GM12878 (cell line): ENCODE data around the gene NBEA.

Experiments
- BMI1 ChIP-seq: fragments of 450-650 bp; IDR thresholded peaks from 2 replicates; pipeline ENCODE4 v1.6.1; 2016; ENCODE audit warnings: mild to moderate bottlenecking, moderate library complexity, borderline replicate concordance
- CHD4 ChIP-seq: fragments of 200-600 bp; sonication (generic); IDR thresholded peaks from 2 replicates; pipeline ENCODE4 v1.6.1; 2016; ENCODE audit warnings: mild to moderate bottlenecking
- EED ChIP-seq: sonication (generic); IDR thresholded peaks from 2 replicates; pipeline ENCODE4 v1.6.1; 2016; ENCODE audit warnings: antibody characterized with exemption, low read depth
- JUNB ChIP-seq: IDR thresholded peaks from 2 replicates; pipeline ENCODE4 v1.6.1; 2016; ENCODE audit warnings: antibody characterized with exemption, mild to moderate bottlenecking
- NR2C1 ChIP-seq: fragments of 450-650 bp; IDR thresholded peaks from 2 replicates; pipeline ENCODE4 v1.6.1; 2017; ENCODE audit warnings: antibody characterized with exemption, mild to moderate bottlenecking, moderate library complexity
- POLR2A ChIP-seq: IDR thresholded peaks from 2 replicates; pipeline ENCODE4 v1.6.1; 2011; ENCODE audit warnings: low read depth, mild to moderate bottlenecking, low read length
- POLR2AphosphoS5 ChIP-seq: IDR thresholded peaks from 2 replicates; pipeline ENCODE4 v1.6.1; 2011; ENCODE audit warnings: mild to moderate bottlenecking, low read length, inconsistent platforms
- ZSCAN29 ChIP-seq: fragments of 450-650 bp; IDR thresholded peaks from 2 replicates; pipeline ENCODE4 v1.6.1; 2017; ENCODE audit warnings: mild to moderate bottlenecking, moderate library complexity
- TF ChIP-seq, protein P1 (sequence below): fragments of 450-650 bp; IDR thresholded peaks from 2 replicates; pipeline ENCODE4 v1.6.1; 2016; ENCODE audit warnings: mild to moderate bottlenecking
- TF ChIP-seq, protein P2 (sequence below): IDR thresholded peaks from 2 replicates; pipeline ENCODE4 v1.6.1; 2011; ENCODE audit warnings: borderline replicate concordance, low read depth, mild to moderate bottlenecking, moderate library complexity, mixed read lengths, low read length; ENCODE audit not compliant: insufficient read depth; ENCODE audit errors: extremely low read length
- TF ChIP-seq, protein P3 (sequence below), 3 experiments: IDR thresholded peaks in 2 of 3; conservative IDR thresholded peaks in 1 of 3; 2 replicates each; pipeline ENCODE4 v1.5.1; 2011; ENCODE audit warnings: low read depth in 3 of 3, low read length in 3 of 3, mild to moderate bottlenecking in 3 of 3, control low read depth in 2 of 3, moderate library complexity in 2 of 3, inconsistent platforms in 1 of 3, mixed read lengths in 1 of 3; ENCODE audit not compliant: control insufficient read depth in 2 of 3, insufficient read depth in 1 of 3; ENCODE audit errors: extremely low read depth in 1 of 3
- TF ChIP-seq, protein P4 (sequence below): IDR thresholded peaks from 2 replicates; pipeline ENCODE4 v1.6.1; 2012; ENCODE audit warnings: low read depth, low read length, improper control_type of control experiment
- TF ChIP-seq, protein P5 (sequence below): IDR thresholded peaks from 2 replicates; pipeline ENCODE4 v1.6.1; 2012; ENCODE audit warnings: low read depth, low read length, improper control_type of control experiment

DNA sequence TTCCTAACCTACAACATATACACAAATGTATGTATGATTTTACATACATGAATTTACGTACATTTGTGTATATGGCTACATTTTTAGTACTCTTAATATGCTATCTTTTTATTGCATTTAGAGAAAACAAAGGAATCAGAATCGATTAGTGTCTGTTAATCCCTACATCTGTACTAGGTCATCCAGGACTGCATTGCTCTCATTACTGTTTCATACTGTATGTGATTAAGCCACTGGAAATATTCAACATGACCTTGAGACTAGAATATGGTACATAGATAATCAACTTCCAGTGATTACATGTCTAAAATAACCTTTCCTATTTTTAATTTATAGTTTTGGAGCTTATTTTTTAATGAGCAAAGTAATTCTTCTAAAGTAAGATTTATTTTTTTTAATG, 539.7 kb downstream of the NBEA start:
- TF ChIP-seq, protein P1, sequence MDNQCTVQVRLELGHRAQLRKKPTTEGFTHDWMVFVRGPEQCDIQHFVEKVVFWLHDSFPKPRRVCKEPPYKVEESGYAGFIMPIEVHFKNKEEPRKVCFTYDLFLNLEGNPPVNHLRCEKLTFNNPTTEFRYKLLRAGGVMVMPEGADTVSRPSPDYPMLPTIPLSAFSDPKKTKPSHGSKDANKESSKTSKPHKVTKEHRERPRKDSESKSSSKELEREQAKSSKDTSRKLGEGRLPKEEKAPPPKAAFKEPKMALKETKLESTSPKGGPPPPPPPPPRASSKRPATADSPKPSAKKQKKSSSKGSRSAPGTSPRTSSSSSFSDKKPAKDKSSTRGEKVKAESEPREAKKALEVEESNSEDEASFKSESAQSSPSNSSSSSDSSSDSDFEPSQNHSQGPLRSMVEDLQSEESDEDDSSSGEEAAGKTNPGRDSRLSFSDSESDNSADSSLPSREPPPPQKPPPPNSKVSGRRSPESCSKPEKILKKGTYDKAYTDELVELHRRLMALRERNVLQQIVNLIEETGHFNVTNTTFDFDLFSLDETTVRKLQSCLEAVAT, result no peak
- no peak for TF ChIP-seq EED
- TF ChIP-seq, protein P2, sequence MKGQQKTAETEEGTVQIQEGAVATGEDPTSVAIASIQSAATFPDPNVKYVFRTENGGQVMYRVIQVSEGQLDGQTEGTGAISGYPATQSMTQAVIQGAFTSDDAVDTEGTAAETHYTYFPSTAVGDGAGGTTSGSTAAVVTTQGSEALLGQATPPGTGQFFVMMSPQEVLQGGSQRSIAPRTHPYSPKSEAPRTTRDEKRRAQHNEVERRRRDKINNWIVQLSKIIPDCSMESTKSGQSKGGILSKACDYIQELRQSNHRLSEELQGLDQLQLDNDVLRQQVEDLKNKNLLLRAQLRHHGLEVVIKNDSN, result no peak
- no peak for TF ChIP-seq POLR2AphosphoS5
- TF ChIP-seq, protein P3, sequence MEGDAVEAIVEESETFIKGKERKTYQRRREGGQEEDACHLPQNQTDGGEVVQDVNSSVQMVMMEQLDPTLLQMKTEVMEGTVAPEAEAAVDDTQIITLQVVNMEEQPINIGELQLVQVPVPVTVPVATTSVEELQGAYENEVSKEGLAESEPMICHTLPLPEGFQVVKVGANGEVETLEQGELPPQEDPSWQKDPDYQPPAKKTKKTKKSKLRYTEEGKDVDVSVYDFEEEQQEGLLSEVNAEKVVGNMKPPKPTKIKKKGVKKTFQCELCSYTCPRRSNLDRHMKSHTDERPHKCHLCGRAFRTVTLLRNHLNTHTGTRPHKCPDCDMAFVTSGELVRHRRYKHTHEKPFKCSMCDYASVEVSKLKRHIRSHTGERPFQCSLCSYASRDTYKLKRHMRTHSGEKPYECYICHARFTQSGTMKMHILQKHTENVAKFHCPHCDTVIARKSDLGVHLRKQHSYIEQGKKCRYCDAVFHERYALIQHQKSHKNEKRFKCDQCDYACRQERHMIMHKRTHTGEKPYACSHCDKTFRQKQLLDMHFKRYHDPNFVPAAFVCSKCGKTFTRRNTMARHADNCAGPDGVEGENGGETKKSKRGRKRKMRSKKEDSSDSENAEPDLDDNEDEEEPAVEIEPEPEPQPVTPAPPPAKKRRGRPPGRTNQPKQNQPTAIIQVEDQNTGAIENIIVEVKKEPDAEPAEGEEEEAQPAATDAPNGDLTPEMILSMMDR (IDR thresholded peaks at IDR 0.05 in 2 of 3, conservative IDR thresholded peaks at IDR 0.05 in 1 of 3; ENCODE audit: control insufficient read depth in 2 of 3, extremely low read depth in 1 of 3, insufficient read depth in 1 of 3, low read depth in 3 of 3, low read length in 3 of 3), result no peak
- TF ChIP-seq POLR2A, result no peak
- TF ChIP-seq JUNB, result no peak
- TF ChIP-seq NR2C1, result no peak
- TF ChIP-seq, protein P4, sequence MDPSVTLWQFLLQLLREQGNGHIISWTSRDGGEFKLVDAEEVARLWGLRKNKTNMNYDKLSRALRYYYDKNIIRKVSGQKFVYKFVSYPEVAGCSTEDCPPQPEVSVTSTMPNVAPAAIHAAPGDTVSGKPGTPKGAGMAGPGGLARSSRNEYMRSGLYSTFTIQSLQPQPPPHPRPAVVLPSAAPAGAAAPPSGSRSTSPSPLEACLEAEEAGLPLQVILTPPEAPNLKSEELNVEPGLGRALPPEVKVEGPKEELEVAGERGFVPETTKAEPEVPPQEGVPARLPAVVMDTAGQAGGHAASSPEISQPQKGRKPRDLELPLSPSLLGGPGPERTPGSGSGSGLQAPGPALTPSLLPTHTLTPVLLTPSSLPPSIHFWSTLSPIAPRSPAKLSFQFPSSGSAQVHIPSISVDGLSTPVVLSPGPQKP, result no peak
- TF ChIP-seq ZSCAN29, result no peak
- TF ChIP-seq CHD4, result no peak
- TF ChIP-seq, protein P5, sequence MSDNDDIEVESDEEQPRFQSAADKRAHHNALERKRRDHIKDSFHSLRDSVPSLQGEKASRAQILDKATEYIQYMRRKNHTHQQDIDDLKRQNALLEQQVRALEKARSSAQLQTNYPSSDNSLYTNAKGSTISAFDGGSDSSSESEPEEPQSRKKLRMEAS, result no peak
- no peak for TF ChIP-seq BMI1
